NCI-H82 treated with DMSO at 0.1 percent for 48 hours (cell line): ENCODE data around the gene TEP1.
"Not testable (repeated sequence)": the region's sequence is repeated elsewhere in the genome, so short reads cannot be mapped to it uniquely, and the experiment has no call there.

ENCODE experiments used
- DNase-seq: peaks from one replicate; lab custom pipeline; 2025; ENCODE audit not compliant: unreplicated experiment; lab: John Stamatoyannopoulos, UW

Gene TEP1

GRCh38 chr14:20345366-20345765 lies 67.9 kb downstream of the TEP1 start:
- DNase-seq, result no peak

- no peak for DNase-seq
Observed at GRCh38 chr14:20343862-20344220, 69.5 kb downstream of the TEP1 start.

- DNase-seq, result peak; percentile 99
Observed at GRCh38 chr14:20343092-20343861, 70.0 kb downstream of the TEP1 start, which contains the start of gene PARP2. TSS of gene PARP2 (plus strand) at chr14:20343635. CDS start at chr14:20343642, 7 bp downstream.

GRCh38 chr14:20341646-20342045 lies 71.7 kb downstream of the TEP1 start:
- DNase-seq, result no peak

- not testable (repeated sequence) for DNase-seq
Observed at GRCh38 chr14:20341032-20341431, 72.3 kb downstream of the TEP1 start.

GRCh38 chr14:20334017-20334416 lies 79.3 kb downstream of the TEP1 start:
- no peak for DNase-seq

- no peak for DNase-seq
Observed at GRCh38 chr14:20333494-20333841, 79.8 kb downstream of the TEP1 start.

GRCh38 chr14:20332788-20333493 lies 80.4 kb downstream of the TEP1 start, which contains the start of gene CCNB1IP1:
TSS of gene CCNB1IP1 (minus strand) at chr14:20333279. CDS start at chr14:20316523, 16,756 bp downstream.
- peak; percentile 87 for DNase-seq

GRCh38 chr14:20332431-20332787 lies 80.9 kb downstream of the TEP1 start:
- peak; percentile 9 for DNase-seq

GRCh38 chr14:20331053-20331613 lies 82.2 kb downstream of the TEP1 start:
- no peak for DNase-seq

GRCh38 chr14:20329355-20329754 lies 83.9 kb downstream of the TEP1 start:
- DNase-seq, result no peak

GRCh38 chr14:20328705-20329104 lies 84.6 kb downstream of the TEP1 start:
- DNase-seq, result no peak

GRCh38 chr14:20327005-20327869 lies 86.1 kb downstream of the TEP1 start:
- peak; percentile 35 for DNase-seq

- DNase-seq, result no peak
Observed at GRCh38 chr14:20317720-20318119, 95.6 kb downstream of the TEP1 start.
